SU-DHL-6 (cell line): ENCODE measurements around the gene EXOC3.

Experiments used
- H2AFZ ChIP-seq: fragments of 200-600 bp; sonication (generic); 2 replicates; pipeline ENCODE4 v1.6.1; 2014; ENCODE audit warnings: low read depth, mild to moderate bottlenecking, moderate library complexity, mixed read lengths, antibody characterized with exemption, low read length; ENCODE audit not compliant: severe bottlenecking
- H3F3A ChIP-seq: fragments of 200-600 bp; shearing (Covaris generic); 2 replicates; pipeline ENCODE4 v1.6.0; 2016; ENCODE audit warnings: antibody characterized with exemption, mild to moderate bottlenecking; ENCODE audit not compliant: insufficient read depth
- H3K27ac ChIP-seq: fragments of 200-600 bp; sonication (generic); 2 replicates; pipeline ENCODE4 v1.5.1; 2016; ENCODE audit warnings: low read depth, mild to moderate bottlenecking, low read length, moderate library complexity, mixed read lengths
- H3K27me3 ChIP-seq: fragments of 200-600 bp; sonication (generic), shearing (Covaris generic); 2 replicates; pipeline ENCODE4 v1.6.0; 2014; ENCODE audit warnings: mild to moderate bottlenecking, low read length
- H3K36me3 ChIP-seq: fragments of 200-600 bp; sonication (generic); 2 replicates; pipeline ENCODE4 v1.6.1; 2014; ENCODE audit warnings: mild to moderate bottlenecking, low read length, mixed read lengths
- H3K4me2 ChIP-seq: fragments of 300-600, 200-600 bp; shearing (Covaris generic), sonication (generic); 2 replicates; pipeline ENCODE4 v1.6.0; 2014; ENCODE audit warnings: low read length, low read depth, mild to moderate bottlenecking; ENCODE audit not compliant: poor library complexity, severe bottlenecking
- H3K4me3 ChIP-seq: fragments of 200-600 bp; sonication (generic); 2 replicates; pipeline ENCODE4 v1.5.1; 2014; ENCODE audit warnings: antibody characterized with exemption, low read length, mild to moderate bottlenecking, mixed read lengths; ENCODE audit not compliant: insufficient read depth, poor library complexity, severe bottlenecking
- H3K79me2 ChIP-seq: fragments of 200-600 bp; sonication (generic); 2 replicates; pipeline ENCODE4 v1.6.1; 2014; ENCODE audit warnings: mild to moderate bottlenecking, low read length, moderate library complexity; ENCODE audit not compliant: insufficient read depth
- H3K9ac ChIP-seq: fragments of 200-600 bp; sonication (generic); 2 replicates; pipeline ENCODE4 v1.7.0; 2014; ENCODE audit warnings: mild to moderate bottlenecking, low read length
- H3K9me2 ChIP-seq: fragments of 200-600 bp; sonication (generic); replicated peaks from 2 replicates; pipeline ENCODE4 v1.6.1; 2014; ENCODE audit warnings: low read length; ENCODE audit not compliant: insufficient read depth
- H3K9me3 ChIP-seq: fragments of 200-600 bp; sonication (generic); 2 replicates; pipeline ENCODE4 v1.6.1; 2014; ENCODE audit warnings: low read length, mixed read lengths; ENCODE audit not compliant: insufficient read depth
- H4K20me1 ChIP-seq: fragments of 200-600 bp; sonication (generic); 2 replicates; pipeline ENCODE4 v1.6.1; 2014; ENCODE audit warnings: low read depth, mild to moderate bottlenecking, antibody characterized with exemption, low read length, moderate library complexity, mixed read lengths
- CTCF ChIP-seq: fragments of 200-600 bp; sonication (generic); IDR thresholded peaks from one replicate; pipeline ENCODE4 v1.5.1; 2017; ENCODE audit warnings: antibody characterized with exemption, mild to moderate bottlenecking, low read length, moderate library complexity; ENCODE audit not compliant: insufficient read depth, poor library complexity, severe bottlenecking
- EZH2phosphoT487 ChIP-seq: fragments of 200-600 bp; sonication (generic), shearing (Covaris generic); conservative IDR thresholded peaks from 2 replicates; pipeline ENCODE4 v1.6.1; 2018; ENCODE audit warnings: mild to moderate bottlenecking, antibody characterized with exemption, low read length, moderate library complexity, mixed read lengths

Gene EXOC3

DNA sequence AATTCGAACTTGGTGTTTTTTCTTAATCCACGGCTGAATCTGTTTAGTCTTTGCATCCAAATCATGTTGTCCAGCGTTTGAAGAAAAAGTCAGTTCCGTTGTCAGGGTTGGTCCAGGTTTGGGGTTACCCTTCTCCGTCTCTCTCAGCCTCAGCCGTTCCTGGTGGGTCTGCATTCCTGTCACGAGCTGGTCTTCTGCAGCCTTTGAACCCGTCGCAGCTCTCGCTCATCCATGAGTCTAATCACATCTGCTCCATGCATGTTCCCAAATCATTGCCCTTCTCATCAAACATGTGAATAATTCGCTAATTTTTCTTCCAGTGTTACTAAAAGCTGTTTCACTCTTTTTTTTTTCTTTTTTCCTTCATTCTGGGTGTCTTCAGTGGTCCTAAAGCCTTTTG, 39.0 kb upstream of the EXOC3 start:
- H3K9me3 ChIP-seq: no peaks in the 10 kb centered on the region
- no peak overlapping the region for H3K4me2 ChIP-seq
- H3F3A ChIP-seq: peaks cover 20% of the 10 kb centered on the region
- no peaks in the 10 kb centered on the region for H3K27me3 ChIP-seq
- no peak overlapping the region for H3K4me3 ChIP-seq
- H4K20me1 ChIP-seq: no peaks in the 10 kb centered on the region
- H3K27ac ChIP-seq: no peak overlapping the region
- H3K36me3 ChIP-seq: no peaks in the 10 kb centered on the region
- H3K79me2 ChIP-seq: no peaks in the 10 kb centered on the region
- H3K9me2 ChIP-seq: no peaks in the 10 kb centered on the region
- no peak overlapping the region for H2AFZ ChIP-seq
- H3K9ac ChIP-seq: no peak overlapping the region
- TF ChIP-seq EZH2phosphoT487 (no peak), CTCF (no peak)

- Histone ChIP-seq H3K79me2 (no peaks in the 10 kb centered on the region), H3K9me2 (no peaks in the 10 kb centered on the region), H3K4me2 (no peak overlapping the region), H3K36me3 (no peaks in the 10 kb centered on the region), H3K27me3 (no peaks in the 10 kb centered on the region), H3F3A (peaks cover 16% of the 10 kb centered on the region), H3K4me3 (no peak overlapping the region), H2AFZ (no peak overlapping the region), H4K20me1 (no peaks in the 10 kb centered on the region), H3K27ac (no peak overlapping the region), H3K9me3 (no peaks in the 10 kb centered on the region), H3K9ac (no peak overlapping the region)
- TF ChIP-seq EZH2phosphoT487: no peak
- TF ChIP-seq CTCF: no peak
These were observed 38.2 kb upstream of the EXOC3 start for GRCh38 chr5:404666-405241.

DNA sequence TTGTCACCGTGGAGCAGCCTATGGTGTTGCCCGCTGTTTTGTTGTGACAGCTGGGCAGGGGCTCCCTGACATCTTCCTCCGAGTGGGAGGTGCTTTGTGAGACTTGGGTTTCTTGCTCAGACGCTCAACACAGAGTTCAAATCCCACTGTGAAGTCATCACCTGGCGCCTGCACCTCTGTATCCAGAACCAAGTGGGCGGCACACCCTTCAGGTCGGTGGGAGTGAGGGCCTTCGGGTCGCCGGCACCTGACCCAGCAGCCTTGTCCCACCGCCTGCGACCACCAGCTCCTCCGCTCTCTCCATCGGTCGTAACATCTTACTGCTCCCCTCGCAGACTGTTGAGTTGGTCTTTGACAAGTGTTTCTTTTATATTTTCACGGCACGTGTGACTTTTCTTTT, 37.6 kb upstream of the EXOC3 start:
- no peak overlapping the region for H3K4me3 ChIP-seq
- H3K27me3 ChIP-seq: no peaks in the 10 kb centered on the region
- no peak overlapping the region for H3K9ac ChIP-seq
- peaks cover 12% of the 10 kb centered on the region for H3F3A ChIP-seq
- no peak for TF ChIP-seq EZH2phosphoT487
- H3K79me2 ChIP-seq: no peaks in the 10 kb centered on the region
- no peaks in the 10 kb centered on the region for H3K9me2 ChIP-seq
- H3K9me3 ChIP-seq: no peaks in the 10 kb centered on the region
- H3K27ac ChIP-seq: no peak overlapping the region
- no peak overlapping the region for H3K4me2 ChIP-seq
- H3K36me3 ChIP-seq: no peaks in the 10 kb centered on the region
- no peaks in the 10 kb centered on the region for H4K20me1 ChIP-seq
- no peak overlapping the region for H2AFZ ChIP-seq

DNA sequence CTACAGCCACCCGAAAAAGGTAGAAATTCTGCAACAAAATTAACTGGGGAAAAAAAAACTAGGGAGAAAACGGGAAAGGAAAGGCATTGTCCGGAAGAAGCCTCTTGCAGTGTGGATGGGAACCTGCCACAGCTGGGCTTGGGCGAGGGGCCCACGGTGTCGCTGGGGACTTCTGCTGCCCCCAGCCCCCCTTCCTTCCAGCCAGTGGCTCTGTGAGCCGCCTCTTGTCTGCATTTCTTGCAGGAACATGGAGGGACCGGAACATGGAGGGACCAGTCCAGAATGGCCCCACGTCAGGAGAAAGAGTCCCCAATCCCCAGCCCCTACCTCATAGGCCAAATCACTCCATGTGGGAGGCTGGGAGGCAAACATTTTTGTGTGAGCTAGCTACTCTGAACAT, 36.9 kb upstream of the EXOC3 start:
- H3K27ac ChIP-seq: no peak overlapping the region
- H3K36me3 ChIP-seq: no peaks in the 10 kb centered on the region
- no peak for TF ChIP-seq CTCF
- no peak for TF ChIP-seq EZH2phosphoT487
- H3K4me2 ChIP-seq: no peak overlapping the region
- H4K20me1 ChIP-seq: no peaks in the 10 kb centered on the region
- H3K79me2 ChIP-seq: no peaks in the 10 kb centered on the region
- no peaks in the 10 kb centered on the region for H3K9me2 ChIP-seq
- H3K9ac ChIP-seq: no peak overlapping the region
- no peaks in the 10 kb centered on the region for H3K9me3 ChIP-seq
- H3F3A ChIP-seq: 0 out of 2 replicates have a peak, but pooled peaks cover 7% of the 10 kb centered on the region
- no peak overlapping the region for H2AFZ ChIP-seq
- no peaks in the 10 kb centered on the region for H3K27me3 ChIP-seq
- no peak overlapping the region for H3K4me3 ChIP-seq
